Inflammatory macrophage (primary cell): ENCODE data around the gene MT1F.
"Not testable (repeated sequence)": the region's sequence is repeated elsewhere in the genome, so short reads cannot be mapped to it uniquely, and the experiment has no call there.

Experiments
- DNase-seq, 2 donors: peaks; one replicate each; pipeline ENCODE4 v3.0.0-alpha.2; 2020 to 2022

Gene MT1F

DNA sequence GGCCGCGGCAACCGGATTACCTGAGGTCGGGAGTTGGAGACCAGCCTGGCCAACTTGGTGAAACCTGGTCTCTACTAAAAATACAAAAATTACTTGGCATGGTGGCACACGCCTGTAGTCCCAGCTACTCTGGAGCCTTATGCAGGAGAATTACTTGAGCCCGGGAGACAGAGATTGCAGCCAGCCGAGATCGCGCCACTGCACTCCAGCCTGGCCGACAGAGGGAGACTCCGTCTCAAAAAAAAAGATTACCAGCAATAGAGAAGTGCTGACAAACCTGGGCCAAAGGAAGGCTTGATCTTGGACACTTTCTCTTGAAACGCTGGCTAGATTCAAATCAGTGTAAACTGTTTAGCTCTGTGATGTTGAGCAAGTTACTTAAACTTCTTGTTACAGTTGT, 16.2 kb downstream of the MT1F start:
- peak; percentile 48 to 53 for DNase-seq

DNA sequence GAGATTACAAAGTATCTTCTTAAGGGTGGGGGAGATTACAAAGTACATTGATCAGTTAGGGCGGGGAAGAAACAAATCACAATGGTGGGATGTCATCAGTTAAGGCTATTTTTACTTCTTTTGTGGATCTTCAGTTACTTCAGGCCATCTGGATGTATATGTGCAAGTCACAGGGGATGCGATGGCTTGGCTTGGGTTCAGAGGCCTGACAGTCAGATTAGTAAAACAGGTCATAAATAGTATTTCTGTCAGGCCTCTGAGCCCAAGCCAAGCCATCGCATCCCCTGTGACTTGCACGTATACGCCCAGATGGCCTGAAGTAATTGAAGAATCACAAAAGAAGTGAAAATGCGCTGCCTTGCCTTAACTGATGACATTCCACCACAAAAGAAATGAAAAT, 16.8 kb downstream of the MT1F start:
- DNase-seq, result not testable (repeated sequence)

DNA sequence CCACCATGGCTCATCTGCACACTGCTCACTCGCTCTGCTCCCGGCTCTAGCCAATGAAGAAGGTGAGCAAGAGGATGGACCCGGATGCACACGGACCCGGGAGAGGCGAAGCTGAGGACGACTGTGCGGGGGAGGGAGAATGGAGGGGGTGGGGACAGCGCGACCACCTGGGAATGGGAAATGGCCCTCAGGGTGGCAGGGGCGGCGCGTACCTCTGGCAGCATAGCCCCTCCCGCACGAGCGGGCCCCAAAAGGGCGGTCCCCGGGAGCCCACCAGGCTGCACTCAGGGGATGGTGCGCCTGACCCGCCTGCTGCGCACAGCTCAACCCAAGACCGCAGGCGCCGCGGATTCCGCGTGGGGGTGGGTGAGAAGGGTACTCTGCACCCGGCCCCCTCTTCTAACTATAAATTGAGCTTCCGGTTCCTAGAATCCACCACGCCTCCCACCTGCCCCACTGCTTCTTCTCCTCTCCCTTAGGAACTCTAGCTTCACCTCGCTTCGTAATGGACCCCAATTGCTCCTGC, 18.0 kb downstream of the MT1F start:
- DNase-seq, result peak in 1 of 2 donors; percentile 20

DNA sequence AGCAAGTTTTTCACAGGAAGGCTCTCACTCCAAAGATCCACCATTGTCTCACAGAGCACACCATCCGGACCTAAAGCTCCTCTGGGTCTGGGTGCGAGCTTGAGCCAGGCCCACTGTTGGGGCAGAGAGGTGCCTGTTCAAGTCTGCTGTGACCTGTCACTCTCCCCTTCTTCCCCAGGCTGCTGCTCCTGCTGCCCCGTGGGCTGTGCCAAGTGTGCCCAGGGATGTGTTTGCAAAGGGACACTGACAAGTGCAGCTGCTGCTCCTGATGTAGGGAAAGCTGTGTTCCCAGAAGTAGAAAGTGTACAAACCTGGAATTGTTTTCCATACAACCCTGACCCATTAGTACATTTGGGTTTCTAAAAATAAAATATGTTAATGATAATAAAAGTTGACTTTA, 19.7 kb downstream of the MT1F start:
- no peak for DNase-seq

DNA sequence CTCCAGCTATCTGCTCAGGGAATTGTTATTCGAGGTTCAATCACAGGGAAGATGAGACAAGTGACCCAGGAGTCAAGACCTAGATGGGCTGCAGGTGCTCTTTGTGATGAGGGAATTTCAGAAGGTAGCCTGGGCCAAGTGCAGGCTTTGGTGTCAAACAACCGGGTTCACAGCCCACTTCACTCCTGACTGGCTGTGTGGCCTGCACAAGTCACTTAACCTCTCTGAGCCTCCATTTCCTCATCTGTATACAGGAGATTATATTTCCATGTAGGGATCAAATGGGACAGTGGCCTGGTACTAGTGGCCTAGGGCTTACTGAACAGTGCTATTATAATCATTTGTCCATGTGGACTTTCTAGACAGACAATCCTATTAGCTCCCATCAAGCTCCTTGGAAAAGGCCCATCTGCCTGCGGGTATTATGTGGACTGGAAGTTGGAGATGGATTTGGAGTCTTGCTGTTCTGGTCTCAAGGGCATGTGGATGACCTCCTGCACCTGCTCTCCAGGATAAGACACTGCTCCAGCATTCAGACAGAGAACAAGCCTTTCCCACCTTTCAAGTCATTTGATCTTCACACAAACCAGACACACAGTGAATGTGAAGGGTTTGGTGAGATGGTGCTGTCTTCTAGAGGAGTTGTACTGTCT, 21.4 kb downstream of the MT1F start:
- DNase-seq, result no peak

DNA sequence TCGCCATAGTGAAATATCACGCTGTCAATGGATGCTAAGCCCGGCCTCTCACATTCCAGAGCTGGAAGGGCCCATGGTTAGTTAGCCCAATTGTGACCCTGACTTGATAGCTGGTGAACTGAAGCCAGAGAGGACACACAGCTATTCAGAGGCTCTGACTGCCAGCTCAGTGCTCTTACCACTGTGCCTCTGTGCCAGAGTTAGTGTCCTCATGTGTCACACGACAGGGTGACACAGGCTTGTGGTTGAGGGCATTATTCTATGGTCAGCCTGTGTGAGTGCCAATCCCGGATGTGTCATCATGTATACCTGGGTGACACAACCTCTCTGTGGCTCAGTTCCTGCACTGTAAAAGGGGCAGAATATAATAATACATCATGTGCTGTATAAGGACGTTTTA, 22.1 kb downstream of the MT1F start:
- DNase-seq, result peak; percentile 8 to 17

DNA sequence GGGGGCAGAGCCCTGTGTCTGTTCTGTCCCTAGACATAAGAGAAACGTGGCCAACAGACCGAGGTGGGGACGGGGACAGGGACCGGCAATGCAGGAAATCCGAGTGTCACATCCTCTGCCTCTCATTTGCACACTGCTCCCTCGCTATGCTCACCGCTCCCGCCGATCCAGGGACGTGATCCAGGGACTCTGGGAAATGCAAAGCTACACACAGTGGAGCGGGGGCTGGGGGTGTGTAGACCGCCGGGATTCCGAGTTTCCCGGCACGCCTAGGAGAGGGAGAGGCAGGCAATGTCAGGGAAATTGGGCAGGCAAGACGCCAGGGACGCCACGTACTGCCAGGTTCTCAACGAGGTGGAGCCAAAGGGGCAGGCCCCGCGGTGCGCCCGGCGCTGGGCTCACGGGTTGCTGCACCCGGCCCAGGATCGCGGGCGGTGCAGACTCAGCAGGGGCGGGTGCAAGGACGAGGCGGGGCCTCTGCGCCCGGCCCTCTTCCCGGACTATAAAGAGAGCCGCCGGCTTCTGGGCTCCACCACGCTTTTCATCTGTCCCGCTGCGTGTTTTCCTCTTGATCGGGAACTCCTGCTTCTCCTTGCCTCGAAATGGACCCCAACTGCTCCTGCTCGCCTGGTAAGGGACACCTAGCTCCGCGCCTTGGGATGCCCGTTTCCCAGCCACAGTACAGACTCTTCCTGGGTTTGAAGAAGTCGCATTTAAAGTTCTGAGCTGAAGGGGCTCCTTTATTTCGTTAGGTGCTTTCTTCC, 24.4 kb downstream of the MT1F start, which contains the start of gene MT1X:
MT1X (plus strand) TSS at position 532 of the 764 bp plus-strand sequence; CDS start at position 603, 71 bp downstream.
- DNase-seq, result peak; percentile 88 to 95

DNA sequence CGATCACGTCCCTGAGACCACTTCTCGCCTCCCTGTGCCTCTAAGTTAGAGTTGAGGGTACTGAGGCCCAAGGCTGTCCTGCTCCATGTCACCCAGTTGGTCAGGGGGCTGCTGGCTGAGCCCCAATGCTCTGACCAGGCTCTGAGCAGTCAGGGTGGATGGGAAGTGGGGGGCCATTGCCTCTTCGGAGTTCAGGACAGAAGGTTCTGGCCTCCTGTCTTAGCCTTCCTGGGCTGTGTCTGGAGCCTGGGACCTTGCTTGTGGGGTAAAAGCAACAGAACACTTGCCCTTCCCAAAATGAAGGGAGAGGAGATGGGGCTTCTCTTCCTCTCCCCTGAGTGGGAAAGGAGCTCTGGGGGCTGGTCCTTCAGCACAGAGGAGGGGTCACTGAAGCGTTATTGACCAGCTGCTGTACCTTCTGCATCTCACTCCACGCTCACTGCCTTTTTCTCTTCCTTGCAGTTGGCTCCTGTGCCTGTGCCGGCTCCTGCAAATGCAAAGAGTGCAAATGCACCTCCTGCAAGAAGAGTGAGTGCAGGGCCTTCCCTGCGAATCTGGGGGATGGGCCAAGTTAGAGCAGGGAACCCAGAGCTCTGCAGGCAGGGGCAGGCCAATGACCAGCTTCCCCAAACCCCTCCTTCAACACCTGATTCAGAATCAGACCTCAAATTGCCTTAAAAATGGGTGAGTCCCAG, 25.1 kb downstream of the MT1F start:
- DNase-seq, result no peak

DNA sequence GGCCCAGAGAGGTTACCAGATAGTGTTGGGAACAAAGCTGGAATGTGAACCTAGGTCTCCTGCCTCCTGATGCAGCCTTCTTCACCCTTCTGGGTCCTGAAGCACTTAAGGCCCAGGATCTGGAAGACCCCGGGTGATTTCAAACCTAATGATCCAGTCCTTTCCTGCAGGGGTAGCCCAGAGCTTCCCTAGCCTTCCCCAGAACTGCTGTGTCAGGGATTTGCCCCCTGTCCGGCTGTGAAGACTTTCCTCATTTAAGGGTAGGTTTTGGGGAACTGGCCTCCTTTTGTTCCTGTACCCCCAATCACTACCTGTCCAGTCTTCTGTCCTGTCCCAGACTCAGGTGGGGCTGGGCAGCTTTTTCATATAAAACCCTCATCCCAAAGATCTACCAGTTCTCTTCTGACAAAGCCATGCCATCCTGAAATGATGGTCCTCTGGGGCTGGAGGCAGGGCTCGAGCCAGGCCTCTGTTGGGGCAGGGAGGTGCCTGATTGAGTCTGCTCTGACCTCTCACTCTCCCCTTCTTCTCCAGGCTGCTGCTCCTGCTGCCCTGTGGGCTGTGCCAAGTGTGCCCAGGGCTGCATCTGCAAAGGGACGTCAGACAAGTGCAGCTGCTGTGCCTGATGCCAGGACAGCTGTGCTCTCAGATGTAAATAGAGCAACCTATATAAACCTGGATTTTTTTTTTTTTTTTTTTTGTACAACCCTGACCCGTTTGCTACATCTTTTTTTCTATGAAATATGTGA, 25.8 kb downstream of the MT1F start:
- no peak for DNase-seq

DNA sequence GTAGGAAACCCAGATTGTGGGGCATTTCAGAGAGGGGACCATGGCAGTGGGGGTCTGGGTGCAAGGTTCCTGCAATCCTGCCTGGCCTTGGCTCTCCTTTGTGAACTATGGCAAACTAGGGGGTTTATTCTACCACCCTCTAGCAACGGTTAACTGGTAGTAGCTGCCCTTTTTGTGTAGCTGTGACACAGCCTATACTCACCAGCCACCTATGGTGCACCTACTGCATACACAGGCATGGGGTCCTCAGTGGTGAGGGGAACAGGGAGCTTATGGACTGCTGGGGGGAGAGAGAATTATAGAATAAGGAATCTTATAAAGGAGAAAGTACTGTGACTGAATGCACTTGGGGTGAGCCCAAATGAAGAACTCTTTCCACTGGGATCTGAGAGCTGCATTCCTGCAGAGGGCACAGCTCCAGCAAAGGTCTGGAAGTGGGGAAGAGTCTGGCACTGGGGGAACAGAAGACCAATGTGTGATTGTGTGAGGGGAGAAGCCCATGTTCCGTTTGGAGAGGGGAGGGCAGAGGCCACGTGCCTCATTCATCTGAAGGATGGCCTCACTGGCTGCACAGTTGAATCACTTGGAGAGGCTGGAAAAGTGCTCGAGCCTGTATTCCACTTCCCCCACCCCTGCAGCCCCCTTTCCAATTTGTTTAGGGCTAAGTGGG, 26.6 kb downstream of the MT1F start:
- no peak for DNase-seq

DNA sequence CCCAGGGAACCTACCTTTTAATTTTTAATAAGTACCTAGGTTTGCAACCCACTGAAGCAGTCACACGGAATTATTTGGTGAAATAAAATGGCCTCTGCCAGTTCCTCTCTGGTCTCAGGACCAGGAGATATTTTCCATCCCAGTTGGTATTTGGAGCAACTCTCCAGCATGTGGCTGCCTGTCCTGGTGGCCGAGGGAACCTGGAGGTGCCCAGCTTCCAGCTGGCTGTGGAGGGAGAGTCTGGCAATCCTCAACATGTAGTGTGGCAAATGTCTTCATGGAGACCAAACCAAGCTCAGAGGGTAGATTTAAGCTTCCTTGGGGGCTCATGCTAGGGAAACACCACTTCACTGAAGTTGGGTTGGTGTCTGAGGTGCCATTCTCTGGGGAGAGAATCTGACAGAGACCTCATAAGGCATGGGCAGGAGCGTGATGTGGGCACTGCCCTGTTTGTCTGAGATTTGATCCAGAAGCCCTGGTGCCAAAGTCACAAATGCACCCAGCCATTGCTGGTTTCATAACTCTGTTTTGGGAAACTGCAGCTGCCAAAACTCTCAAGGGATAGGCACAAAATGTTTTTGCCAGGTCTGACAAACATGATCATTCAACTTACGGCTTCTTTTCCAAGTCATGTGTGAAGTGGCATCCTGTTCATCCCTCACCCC, 27.3 kb downstream of the MT1F start:
- no peak for DNase-seq

DNA sequence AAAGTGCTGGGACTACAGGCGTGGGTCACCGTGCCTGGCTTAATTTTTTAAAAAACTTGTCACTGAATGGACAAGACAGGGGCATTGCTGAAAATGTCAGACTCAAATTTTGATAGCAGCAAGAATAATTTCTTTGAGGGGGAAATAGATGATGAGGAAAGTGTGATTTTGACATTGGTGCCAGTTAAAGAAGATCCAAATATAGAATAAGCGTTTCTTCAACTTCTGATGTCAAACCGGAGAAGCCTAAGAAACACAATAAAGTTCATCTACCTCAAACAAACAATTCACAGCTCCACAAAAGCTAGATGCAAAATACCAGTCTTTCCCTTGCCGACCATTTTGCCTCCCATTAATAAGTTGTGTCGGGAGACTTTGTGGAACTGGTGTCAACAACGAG, 29.0 kb downstream of the MT1F start:
- no peak for DNase-seq

DNA sequence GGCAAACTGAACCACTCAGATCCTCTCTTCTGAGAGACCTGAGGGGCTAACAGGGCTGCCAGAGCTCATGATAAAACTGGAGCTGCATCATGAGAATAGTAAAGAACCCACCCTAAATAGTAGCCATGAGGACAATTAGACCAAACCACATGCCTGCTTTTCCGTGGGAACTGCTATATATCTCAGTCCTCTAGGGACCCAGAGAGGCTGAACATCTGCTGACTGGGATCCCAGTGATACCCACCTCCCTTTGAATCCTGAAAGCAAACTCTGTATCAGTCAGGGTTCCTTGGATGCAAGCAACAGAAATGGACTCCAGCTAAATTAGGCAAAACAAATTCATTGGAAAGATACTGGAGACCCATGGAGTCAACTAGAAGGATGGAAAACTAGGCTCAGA, 31.0 kb downstream of the MT1F start:
- DNase-seq, result no peak

DNA sequence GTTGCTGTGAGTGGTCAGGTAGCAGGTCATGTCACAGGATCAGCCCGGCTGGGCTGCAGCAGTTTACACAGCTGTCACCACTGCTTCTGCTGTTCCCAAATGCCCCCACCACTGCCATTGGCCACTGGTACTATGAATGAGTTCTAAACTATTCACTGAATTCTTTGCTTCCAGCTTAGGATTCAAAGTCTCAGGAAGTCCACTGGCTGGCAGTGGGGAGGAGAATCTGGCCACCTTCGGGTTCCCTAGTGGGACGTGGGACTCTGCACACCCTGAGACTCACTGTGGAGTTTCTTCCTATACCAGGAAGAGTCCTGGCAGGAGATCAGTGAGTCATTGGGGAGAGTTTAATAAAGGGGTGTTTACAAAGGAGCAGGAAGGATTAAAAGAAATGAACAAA, 31.4 kb downstream of the MT1F start:
- no peak for DNase-seq

DNA sequence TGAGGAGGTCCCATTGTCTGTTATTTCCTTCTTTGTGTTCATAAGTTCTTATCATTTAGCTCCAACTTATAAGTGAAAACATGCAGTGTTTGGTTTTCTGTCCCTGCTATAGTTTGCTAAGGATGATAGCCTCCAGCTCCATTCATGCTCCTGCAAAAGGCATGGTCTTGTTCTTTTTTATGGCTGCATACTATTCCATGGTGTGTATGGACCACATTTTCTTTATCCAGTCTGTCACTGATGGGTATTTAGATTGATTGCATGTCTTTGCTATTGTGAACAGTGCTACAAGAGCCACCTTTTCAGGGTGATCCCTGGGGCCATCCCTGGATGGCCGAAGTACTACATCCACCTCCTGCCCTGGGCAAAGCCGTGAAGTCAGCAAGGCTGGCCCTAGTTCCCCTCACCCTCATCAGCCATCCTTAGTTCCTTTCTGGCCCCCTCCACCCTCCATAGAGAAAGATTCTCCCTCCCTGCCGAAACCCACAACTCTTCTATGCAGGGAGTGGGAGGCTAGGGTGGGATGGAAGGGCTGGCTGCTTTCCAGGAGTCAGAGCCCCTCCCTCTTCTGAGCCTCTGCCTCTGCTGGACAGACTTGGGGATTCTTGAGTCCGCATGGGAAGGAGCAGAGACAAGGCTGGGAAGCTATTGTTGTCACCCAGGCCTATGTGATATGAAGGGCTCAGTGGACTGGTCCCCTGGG, 32.8 kb downstream of the MT1F start:
- no peak for DNase-seq

DNA sequence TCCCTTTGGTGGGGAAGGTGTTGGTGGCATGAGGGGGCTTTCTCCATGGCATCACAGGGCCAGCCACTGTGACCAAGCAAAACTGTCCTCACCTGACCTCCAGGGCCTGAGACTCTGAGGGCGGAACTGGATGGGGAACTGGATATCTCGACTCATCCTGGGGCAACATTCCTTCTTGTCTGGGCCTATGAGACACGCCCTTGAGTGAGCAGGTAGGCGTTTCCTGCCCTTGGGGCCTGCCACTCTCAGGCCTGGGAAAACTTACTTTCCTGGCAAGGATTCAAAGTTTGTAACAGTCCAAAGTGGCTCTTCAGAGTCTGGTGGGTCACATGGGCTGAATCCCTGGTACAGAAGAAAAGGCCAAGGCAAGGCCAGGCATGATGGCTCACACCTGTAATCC, 34.1 kb downstream of the MT1F start:
- peak; percentile 28 to 57 for DNase-seq

DNA sequence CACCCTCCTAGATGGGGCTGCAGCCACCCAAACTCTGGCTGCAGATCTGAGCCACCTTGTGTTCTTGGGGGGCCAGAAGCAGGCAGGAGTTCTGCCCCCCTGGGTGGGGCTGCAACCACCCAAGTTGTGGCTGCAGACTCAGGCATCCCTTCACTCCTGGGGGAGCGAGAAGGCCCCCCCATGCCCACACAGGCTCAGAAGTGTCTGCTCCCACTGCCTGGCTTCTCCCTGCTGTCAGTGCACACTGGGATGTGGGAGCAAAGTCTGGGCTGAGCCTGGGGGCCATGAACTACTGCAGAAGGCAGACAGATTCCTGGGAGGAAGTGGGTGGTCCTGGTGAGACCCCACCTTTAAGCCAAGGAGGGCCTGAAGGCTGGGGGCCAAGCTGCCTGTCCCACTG, 37.5 kb downstream of the MT1F start:
- no peak for DNase-seq

DNA sequence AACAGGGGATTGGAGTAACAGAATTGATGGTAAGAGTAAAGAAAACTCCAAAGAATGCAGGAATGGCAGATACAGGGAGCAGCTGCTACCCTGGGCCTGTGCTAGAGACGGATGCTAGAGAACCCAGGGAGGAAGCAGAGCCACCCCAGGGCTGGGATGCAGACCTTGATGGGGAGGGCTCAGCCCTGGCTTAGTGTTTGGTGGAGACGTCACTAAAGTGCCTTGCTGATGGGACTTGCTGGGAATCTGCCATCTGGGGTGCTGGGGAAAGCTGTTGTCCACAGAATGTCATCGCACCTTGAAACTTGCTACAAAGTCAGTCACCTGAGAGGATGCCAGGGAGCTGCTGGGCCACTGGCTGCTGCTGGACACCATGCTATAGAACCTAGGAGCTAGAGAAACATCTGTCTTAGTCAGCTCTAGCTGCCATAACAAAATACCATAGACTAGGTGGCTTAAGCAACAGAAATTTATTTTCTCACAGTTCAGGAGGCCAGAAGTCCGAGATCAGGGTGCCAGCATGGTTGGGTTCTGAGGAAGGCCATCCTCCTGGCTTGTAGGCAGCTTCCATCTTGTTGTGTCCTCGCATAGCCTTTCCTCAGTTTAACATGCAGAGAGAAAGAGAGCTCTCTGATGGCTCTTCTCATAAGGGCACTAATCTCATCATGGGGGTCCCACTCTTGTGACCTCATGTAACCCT, 39.8 kb downstream of the MT1F start:
- no peak for DNase-seq

DNA sequence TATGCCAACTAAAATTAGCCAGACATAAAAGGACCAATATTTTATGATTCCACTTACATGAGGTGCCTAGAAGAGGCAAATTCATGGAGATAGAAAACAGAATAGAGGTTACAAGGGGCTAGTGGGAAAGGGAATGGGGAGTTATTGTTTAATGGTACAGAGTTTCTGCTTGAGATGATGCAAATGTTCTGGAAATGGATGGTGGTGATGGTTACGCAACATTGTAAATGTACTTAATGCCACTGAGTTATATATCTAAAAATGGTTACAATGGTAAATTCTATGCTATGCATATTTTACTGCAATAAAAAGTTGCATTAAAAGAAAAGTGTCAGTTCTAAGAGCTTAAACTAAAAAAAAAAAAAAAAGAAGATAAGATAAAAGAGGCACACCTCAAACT, 42.4 kb downstream of the MT1F start:
- DNase-seq, result no peak

DNA sequence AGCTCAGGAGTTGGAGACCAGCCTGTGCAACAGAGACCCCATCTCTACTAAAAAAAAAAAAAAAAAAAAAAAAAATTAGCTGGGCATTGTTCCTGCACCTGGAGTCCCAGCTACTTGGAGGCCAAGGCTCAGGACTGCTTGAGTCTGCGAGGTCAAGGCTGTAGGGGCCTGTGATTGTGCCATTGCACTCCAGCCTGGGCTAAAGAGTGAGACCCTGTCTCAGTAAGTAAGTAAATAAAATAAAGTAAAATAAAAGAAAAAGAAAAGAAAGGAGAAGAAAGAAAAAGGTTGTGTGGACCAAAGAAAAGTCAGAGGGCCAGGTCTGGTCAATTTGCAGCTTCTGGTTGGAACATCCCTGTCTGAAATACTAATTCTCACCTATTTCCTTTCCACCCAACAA, 42.9 kb downstream of the MT1F start:
- DNase-seq, result no peak
